Endothelial cell (in vitro differentiated cells): ENCODE data around the gene ITGA3. TPM values are rescaled to one million over a fixed set of nuclear protein-coding genes. Genes with fewer than 3 reads are reported as not detected.

ENCODE experiments used
- DNase-seq: peaks from one replicate; pipeline ENCODE4 v3.0.0; 2021; ENCODE audit warnings: low spot score
- H3K27ac Mint-ChIP-seq: one replicate; pipeline ENCODE4 v1.8.0; 2021; ENCODE audit warnings: mixed read lengths, inconsistent platforms; ENCODE audit not compliant: unreplicated experiment
- H3K27me3 Mint-ChIP-seq: one replicate; pipeline ENCODE4 v1.8.0; 2021; ENCODE audit warnings: mild to moderate bottlenecking, moderate library complexity, mixed read lengths, inconsistent platforms; ENCODE audit not compliant: unreplicated experiment
- H3K36me3 Mint-ChIP-seq: one replicate; pipeline ENCODE4 v1.8.0; 2021; ENCODE audit warnings: mild to moderate bottlenecking, low read depth, mixed read lengths, inconsistent platforms; ENCODE audit not compliant: unreplicated experiment
- H3K4me1 Mint-ChIP-seq: one replicate; pipeline ENCODE4 v1.8.0; 2021; ENCODE audit warnings: mild to moderate bottlenecking, mixed read lengths, inconsistent platforms; ENCODE audit not compliant: unreplicated experiment
- H3K4me3 Mint-ChIP-seq: one replicate; pipeline ENCODE4 v1.8.0; 2021; ENCODE audit warnings: mild to moderate bottlenecking, mixed read lengths, inconsistent platforms; ENCODE audit not compliant: unreplicated experiment
- H3K9me3 Mint-ChIP-seq: one replicate; pipeline ENCODE4 v1.8.0; 2021; ENCODE audit warnings: mixed read lengths, inconsistent platforms; ENCODE audit not compliant: unreplicated experiment
- long read RNA-seq: library from polyadenylated mRNA; unstranded; transcript quantifications from one replicate; pipeline ENCODE4 v2.0.0, GENCODE V29; 2020; ENCODE audit not compliant: unreplicated experiment
- total RNA-seq: library from RNA; stranded (reverse); fragmentation: NEBNext Ultra II Directional; extraction: Animal tissue kit (Norgen Biotek cat#: 25700); gene quantifications from one replicate; pipeline ENCODE4 v1.2.1, GENCODE V29; 2021; ENCODE audit not compliant: unreplicated experiment
- TF ChIP-seq, protein P1 (sequence below): fragments of 200-600 bp; sonication (generic); IDR thresholded peaks from one replicate; pipeline ENCODE4 v1.5.0; 2021; ENCODE audit warnings: antibody characterized with exemption; ENCODE audit not compliant: unreplicated experiment

The ITGA3 gene
- 5.0 TPM for total RNA-seq
- long read RNA-seq = 0 reads

DNA sequence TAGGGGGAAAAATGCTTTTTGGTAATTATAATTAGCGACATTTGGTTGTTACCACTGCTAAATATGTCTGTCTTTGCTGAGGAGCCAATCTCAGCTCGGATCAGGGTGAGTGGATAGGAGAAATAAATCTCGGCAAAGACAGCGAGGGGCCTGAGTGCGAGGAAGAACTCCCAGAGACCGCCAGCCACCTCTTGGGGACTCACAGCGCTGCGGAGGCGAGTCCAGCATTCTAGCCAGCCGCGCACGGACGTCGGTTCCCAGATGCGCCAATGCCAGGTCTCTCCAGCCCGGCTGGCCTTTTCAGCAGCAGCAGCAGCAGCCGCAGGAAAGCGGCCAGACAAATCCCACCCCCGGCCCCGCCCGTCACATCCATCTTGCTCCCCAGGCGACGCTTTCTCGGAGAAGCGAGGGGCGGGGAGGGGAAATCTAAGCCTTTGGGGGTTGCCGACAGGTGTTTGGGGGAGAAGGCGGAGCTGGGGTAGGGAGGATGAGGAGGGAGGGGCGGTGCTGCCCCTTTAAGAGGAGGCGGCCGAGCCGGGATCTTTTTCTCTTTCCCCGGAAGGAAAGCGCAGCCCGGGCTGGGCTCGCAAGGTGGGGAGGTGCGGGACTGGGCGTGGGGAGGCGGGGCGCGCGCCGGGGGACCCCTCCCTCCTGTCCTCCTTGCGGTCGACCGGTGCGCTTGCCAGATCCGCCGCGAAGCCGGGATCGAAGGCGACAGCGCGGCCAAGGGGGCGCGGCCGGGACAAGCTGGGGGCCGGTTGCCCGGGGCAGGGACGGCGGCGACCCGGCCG lies at the start of gene ITGA3:
TSS of gene ITGA3 (plus strand) at position 685 of the 791 bp plus-strand sequence. CDS start 330 bp downstream, outside the sequence.
- peak within 1 kb of the TSS; percentile 83 for H3K4me3 Mint-ChIP-seq
- H3K27me3 Mint-ChIP-seq = peaks cover 13% of the 10 kb centered on the region
- peak; percentile 52 for DNase-seq
- TF ChIP-seq, protein P1, sequence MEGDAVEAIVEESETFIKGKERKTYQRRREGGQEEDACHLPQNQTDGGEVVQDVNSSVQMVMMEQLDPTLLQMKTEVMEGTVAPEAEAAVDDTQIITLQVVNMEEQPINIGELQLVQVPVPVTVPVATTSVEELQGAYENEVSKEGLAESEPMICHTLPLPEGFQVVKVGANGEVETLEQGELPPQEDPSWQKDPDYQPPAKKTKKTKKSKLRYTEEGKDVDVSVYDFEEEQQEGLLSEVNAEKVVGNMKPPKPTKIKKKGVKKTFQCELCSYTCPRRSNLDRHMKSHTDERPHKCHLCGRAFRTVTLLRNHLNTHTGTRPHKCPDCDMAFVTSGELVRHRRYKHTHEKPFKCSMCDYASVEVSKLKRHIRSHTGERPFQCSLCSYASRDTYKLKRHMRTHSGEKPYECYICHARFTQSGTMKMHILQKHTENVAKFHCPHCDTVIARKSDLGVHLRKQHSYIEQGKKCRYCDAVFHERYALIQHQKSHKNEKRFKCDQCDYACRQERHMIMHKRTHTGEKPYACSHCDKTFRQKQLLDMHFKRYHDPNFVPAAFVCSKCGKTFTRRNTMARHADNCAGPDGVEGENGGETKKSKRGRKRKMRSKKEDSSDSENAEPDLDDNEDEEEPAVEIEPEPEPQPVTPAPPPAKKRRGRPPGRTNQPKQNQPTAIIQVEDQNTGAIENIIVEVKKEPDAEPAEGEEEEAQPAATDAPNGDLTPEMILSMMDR = no peak
- no peak within 1 kb of the TSS for H3K27ac Mint-ChIP-seq
- H3K36me3 Mint-ChIP-seq = peaks cover 5% of the 10 kb centered on the region
- peaks cover 11% of the 10 kb centered on the region for H3K4me1 Mint-ChIP-seq
- no peaks in the 10 kb centered on the region for H3K9me3 Mint-ChIP-seq

DNA sequence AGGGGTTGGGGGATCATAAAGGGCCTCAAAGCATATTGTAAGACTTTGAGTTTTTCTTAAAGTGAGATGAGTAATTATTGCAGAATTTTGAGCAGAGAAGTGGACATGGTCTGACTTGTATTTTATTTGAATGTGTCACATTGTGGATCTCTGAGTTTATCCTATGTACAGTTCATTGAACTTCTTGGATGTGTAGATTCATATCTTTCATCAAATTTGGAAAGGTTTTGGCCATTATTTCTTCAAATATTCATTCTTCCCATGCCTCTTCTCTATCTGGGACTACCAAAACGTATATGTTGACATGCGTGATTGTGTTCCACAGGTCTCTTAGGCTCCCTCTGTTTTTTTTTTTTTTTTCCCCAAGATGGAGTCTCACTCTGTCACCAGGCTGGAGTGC lies 46.6 kb upstream of the ITGA3 start:
- no peaks in the 10 kb centered on the region for H3K4me1 Mint-ChIP-seq
- H3K4me3 Mint-ChIP-seq = no peak overlapping the region
- no peaks in the 10 kb centered on the region for H3K36me3 Mint-ChIP-seq
- TF ChIP-seq, protein P1 = no peak
- H3K9me3 Mint-ChIP-seq = no peaks in the 10 kb centered on the region
- DNase-seq = no peak
- no peak overlapping the region for H3K27ac Mint-ChIP-seq
- no peaks in the 10 kb centered on the region for H3K27me3 Mint-ChIP-seq

DNA sequence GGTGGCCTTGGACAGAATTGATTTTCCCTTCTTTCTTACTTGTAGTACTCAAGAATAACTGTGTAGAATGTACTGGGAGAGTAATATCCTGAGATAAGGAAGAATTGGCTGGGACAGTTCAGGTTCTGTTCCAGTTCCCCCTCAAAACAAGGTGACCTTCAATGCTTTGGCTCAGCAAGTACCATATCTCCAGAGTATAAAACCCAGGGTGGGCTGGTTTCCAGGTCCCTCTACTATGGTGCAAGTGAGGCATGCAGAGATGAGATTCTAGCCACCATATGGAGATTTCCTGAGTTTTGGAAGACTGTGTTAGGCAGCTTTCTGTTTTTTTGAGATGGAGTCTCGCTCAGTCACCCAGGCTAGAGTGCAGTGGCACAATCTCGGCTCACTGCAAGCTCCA lies 42.8 kb upstream of the ITGA3 start:
- Mint-ChIP-seq H3K4me3 (no peak overlapping the region), H3K36me3 (no peaks in the 10 kb centered on the region), H3K9me3 (no peaks in the 10 kb centered on the region), H3K4me1 (no peaks in the 10 kb centered on the region), H3K27ac (no peak overlapping the region), H3K27me3 (no peaks in the 10 kb centered on the region)
- TF ChIP-seq, protein P1 = no peak
- no peak for DNase-seq

DNA sequence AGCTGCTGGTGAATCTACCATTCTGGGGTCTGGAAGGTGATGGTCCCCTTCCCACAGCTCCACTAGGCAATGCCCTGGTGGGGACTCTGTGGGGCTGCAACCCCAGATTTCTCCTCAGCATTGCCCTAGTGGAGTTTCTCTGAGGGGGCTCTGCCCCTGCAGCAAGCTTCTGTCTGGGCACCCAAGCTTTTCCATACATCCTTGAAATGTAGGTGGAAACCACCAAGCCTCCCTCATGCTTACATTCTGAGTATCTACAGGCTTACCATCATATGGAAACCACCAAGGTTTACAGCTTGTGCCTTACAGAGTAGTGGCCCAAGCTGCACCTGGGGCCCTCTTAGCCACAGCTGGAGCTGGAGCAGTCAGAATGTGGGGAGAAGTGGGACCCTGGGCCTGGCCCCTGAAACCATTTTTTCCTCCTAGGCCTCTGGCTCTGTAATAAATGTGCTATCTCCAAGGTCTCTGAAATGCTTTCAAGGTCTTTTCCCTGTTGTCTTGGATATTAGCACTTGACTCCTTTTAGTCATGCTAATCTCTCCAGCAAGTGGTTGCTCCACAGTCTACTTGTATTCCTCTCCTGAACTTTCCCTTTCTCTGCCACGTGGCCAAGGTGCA lies 41.3 kb upstream of the ITGA3 start:
- Mint-ChIP-seq H3K4me3 (no peak overlapping the region), H3K36me3 (no peaks in the 10 kb centered on the region), H3K9me3 (no peaks in the 10 kb centered on the region), H3K27ac (no peak overlapping the region), H3K27me3 (peaks cover 1% of the 10 kb centered on the region), H3K4me1 (no peaks in the 10 kb centered on the region)
- TF ChIP-seq, protein P1 = no peak
- DNase-seq = no peak

DNA sequence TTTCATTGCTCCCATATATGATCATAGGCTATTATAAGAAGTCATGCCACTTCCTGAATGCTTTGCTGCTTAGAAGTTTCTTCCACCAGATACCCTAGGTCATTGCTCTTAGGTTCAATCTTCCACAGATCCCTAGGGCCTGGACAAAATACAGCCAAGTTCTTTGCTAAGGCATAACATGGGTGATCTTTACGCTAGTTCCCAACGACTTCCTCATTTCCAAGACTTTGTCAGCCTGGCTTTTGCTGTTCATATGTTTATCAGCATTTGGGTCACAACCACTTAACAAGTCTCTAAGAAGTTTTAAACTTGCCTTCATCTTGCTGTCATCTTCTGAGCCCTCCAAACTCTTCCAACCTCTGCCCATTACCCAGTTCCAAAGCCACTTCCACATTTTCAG lies 40.8 kb upstream of the ITGA3 start:
- TF ChIP-seq, protein P1 = no peak
- H3K4me3 Mint-ChIP-seq = peak overlapping the region; percentile 27
- H3K27me3 Mint-ChIP-seq = peaks cover 1% of the 10 kb centered on the region
- no peak overlapping the region for H3K27ac Mint-ChIP-seq
- H3K36me3 Mint-ChIP-seq = no peaks in the 10 kb centered on the region
- H3K9me3 Mint-ChIP-seq = no peaks in the 10 kb centered on the region
- no peak for DNase-seq
- no peaks in the 10 kb centered on the region for H3K4me1 Mint-ChIP-seq
